Measurements from ENCODE around the gene SULT2B1.

The SULT2B1 gene

GRCh38 chr19:48627201-48627864, 75.4 kb downstream of the SULT2B1 start:
- no peak for DNase-seq
- H3K36me3 ChIP-seq (replicated peaks) = no peaks in the 10 kb centered on the region
- no peak overlapping the region for H3K4me3 ChIP-seq (ENCODE audit: low read depth, low read length)
- TF ChIP-seq CTCF (IDR thresholded peaks at IDR 0.05; ENCODE audit: low read depth, low read length, missing control alignments) = no peak
- no peak overlapping the region for H3K27ac ChIP-seq
- no peaks in the 10 kb centered on the region for H3K27me3 ChIP-seq (replicated peaks)
- in situ Hi-C loops (cut with HindIII; ENCODE audit: low pct_ligation_motif_present, low sequenced_read_pairs) = no loop called here

GRCh38 chr19:48627865-48628314, 75.9 kb downstream of the SULT2B1 start:
- no peak for DNase-seq
- Histone ChIP-seq H3K4me3 (ENCODE audit: low read depth, low read length) (no peak overlapping the region), H3K27ac (no peak overlapping the region), H3K27me3 (replicated peaks) (no peaks in the 10 kb centered on the region), H3K36me3 (replicated peaks) (no peaks in the 10 kb centered on the region)
- in situ Hi-C loops (cut with HindIII; ENCODE audit: low pct_ligation_motif_present, low sequenced_read_pairs) = no loop called here
- no peak for TF ChIP-seq CTCF (IDR thresholded peaks at IDR 0.05; ENCODE audit: low read depth, low read length, missing control alignments)

- Histone ChIP-seq H3K27me3 (replicated peaks) (no peaks in the 10 kb centered on the region), H3K4me3 (ENCODE audit: low read depth, low read length) (no peak overlapping the region), H3K36me3 (replicated peaks) (no peaks in the 10 kb centered on the region), H3K27ac (no peak overlapping the region)
- in situ Hi-C loops (cut with HindIII; ENCODE audit: low pct_ligation_motif_present, low sequenced_read_pairs) = no loop called here
- no peak for TF ChIP-seq CTCF (IDR thresholded peaks at IDR 0.05; ENCODE audit: low read depth, low read length, missing control alignments)
- no peak for DNase-seq
Observed at GRCh38 chr19:48628486-48629296, 76.7 kb downstream of the SULT2B1 start.

- DNase-seq = no peak
- Histone ChIP-seq H3K27ac (no peak overlapping the region), H3K36me3 (replicated peaks) (no peaks in the 10 kb centered on the region), H3K4me3 (ENCODE audit: low read depth, low read length) (no peak overlapping the region), H3K27me3 (replicated peaks) (no peaks in the 10 kb centered on the region)
- in situ Hi-C loops (cut with HindIII; ENCODE audit: low pct_ligation_motif_present, low sequenced_read_pairs) = no loop called here
- TF ChIP-seq CTCF (IDR thresholded peaks at IDR 0.05; ENCODE audit: low read depth, low read length, missing control alignments) = no peak
Observed at GRCh38 chr19:48629297-48629598, 77.3 kb downstream of the SULT2B1 start.

GRCh38 chr19:48629599-48630295, 77.8 kb downstream of the SULT2B1 start:
- DNase-seq = peak; percentile 56
- peak overlapping the region; percentile 5 for H3K27ac ChIP-seq
- in situ Hi-C loops (cut with HindIII; ENCODE audit: low pct_ligation_motif_present, low sequenced_read_pairs) = no loop called here

More at GRCh38 chr19:48629599-48630295, 77.8 kb downstream of the SULT2B1 start:
- Histone ChIP-seq H3K36me3 (replicated peaks) (no peaks in the 10 kb centered on the region), H3K4me3 (ENCODE audit: low read depth, low read length) (peak overlapping the region; percentile 27), H3K27me3 (replicated peaks) (no peaks in the 10 kb centered on the region)
- no peak for TF ChIP-seq CTCF (IDR thresholded peaks at IDR 0.05; ENCODE audit: low read depth, low read length, missing control alignments)
